HepG2 (cell line): ENCODE results near the gene ACTN1. TPM values are rescaled to one million over a fixed set of nuclear protein-coding genes. Genes with fewer than 3 reads are reported as not detected.

Experiments
- CCAR2 ChIP-seq: fragments of 200-400 bp; formaldehyde crosslinking; optimal IDR thresholded peaks from 2 replicates; pipeline ENCODE3; 2018; ENCODE audit warnings: low read depth, mild to moderate bottlenecking, low read length, moderate library complexity
- GFI1 ChIP-seq: sonication (generic); formaldehyde crosslinking; IDR thresholded peaks from 2 replicates; pipeline ENCODE4 v1.5.0; 2020; ENCODE audit warnings: missing genetic modification reagents, mild to moderate bottlenecking, borderline replicate concordance
- PAX8 ChIP-seq: sonication (generic); formaldehyde crosslinking; IDR thresholded peaks from 2 replicates; pipeline ENCODE4 v1.8.0; 2022; ENCODE audit warnings: mild to moderate bottlenecking, missing genetic modification reagents, borderline replicate concordance
- THYN1 ChIP-seq: sonication (generic); formaldehyde crosslinking; IDR thresholded peaks from 2 replicates; pipeline ENCODE4 v1.8.1; 2023; ENCODE audit warnings: low read depth, mild to moderate bottlenecking, moderate library complexity, missing genetic modification reagents, borderline replicate concordance
- ZNF230 ChIP-seq: sonication (generic); formaldehyde crosslinking; IDR thresholded peaks from 2 replicates; pipeline ENCODE4 v1.4.0; 2020; ENCODE audit warnings: mild to moderate bottlenecking, missing genetic modification reagents
- ZNF256 ChIP-seq: sonication (generic); formaldehyde crosslinking; conservative IDR thresholded peaks from 2 replicates; pipeline ENCODE4 v1.4.0; 2020; ENCODE audit warnings: missing genetic modification reagents
- ZNF33A ChIP-seq: sonication (generic); formaldehyde crosslinking; IDR thresholded peaks from 2 replicates; pipeline ENCODE4 v1.5.1; 2020; ENCODE audit warnings: missing genetic modification reagents, mild to moderate bottlenecking, moderate library complexity, borderline replicate concordance
- ZNF430 ChIP-seq: sonication (generic); formaldehyde crosslinking; IDR thresholded peaks from 2 replicates; pipeline ENCODE4 v1.9.0; 2021; ENCODE audit warnings: mild to moderate bottlenecking, missing genetic modification reagents
- ZNF772 ChIP-seq: sonication (generic); formaldehyde crosslinking; IDR thresholded peaks from 2 replicates; pipeline ENCODE4 v1.5.0; 2020; ENCODE audit warnings: mild to moderate bottlenecking, missing genetic modification reagents
- ZNF788 ChIP-seq: sonication (generic); formaldehyde crosslinking; IDR thresholded peaks from 2 replicates; pipeline ENCODE4 v1.5.0; 2020; ENCODE audit warnings: mild to moderate bottlenecking, missing genetic modification reagents, borderline replicate concordance
- polyA plus RNA-seq, 8 experiments: library from polyadenylated mRNA; depleted of rRNA in 3 of 8; stranded (reverse) in 7 of 8; unstranded in 1 of 8; fragments of >200 nt; fragmentation: Illumina TruSeq in 4 of 8; extraction: Trizol in 4 of 8; gene quantifications; 2 replicates each; pipeline versions ENCODE4 v1.2.1 to v1.2.3, GENCODE V29; 2011 to 2016; ENCODE audit warnings: low read depth in 4 of 8, missing spikeins in 1 of 8, mixed read lengths in 1 of 8; ENCODE audit not compliant: insufficient read depth in 1 of 8
- total RNA-seq, 5 experiments: library from RNA; depleted of rRNA; stranded (reverse); fragments of >200 nt; fragmentation: Illumina TruSeq; extraction: Trizol; gene quantifications; 2 replicates each; pipeline ENCODE4 v1.2.3, GENCODE V29; 2016; ENCODE audit warnings: low read depth in 1 of 5
- TF ChIP-seq, protein P1 (sequence below): sonication (generic); formaldehyde crosslinking; IDR thresholded peaks from 2 replicates; pipeline ENCODE4 v1.5.1; 2020; ENCODE audit warnings: mild to moderate bottlenecking, missing genetic modification reagents, moderate library complexity
- TF ChIP-seq, protein P2 (sequence below): sonication (generic); formaldehyde crosslinking; IDR thresholded peaks from 2 replicates; pipeline ENCODE4 v1.4.0; 2020; ENCODE audit warnings: missing genetic modification reagents, mild to moderate bottlenecking, borderline replicate concordance
- TF ChIP-seq, protein P3 (sequence below): sonication (generic); formaldehyde crosslinking; IDR thresholded peaks from 2 replicates; pipeline ENCODE4 v1.4.0; 2020; ENCODE audit warnings: missing genetic modification reagents, borderline replicate concordance
- TF ChIP-seq, protein P4 (sequence below): sonication (generic); formaldehyde crosslinking; IDR thresholded peaks from 2 replicates; pipeline ENCODE4 v1.8.1; 2023; ENCODE audit warnings: mild to moderate bottlenecking, missing genetic modification reagents, borderline replicate concordance
- TF ChIP-seq, protein P5 (sequence below): sonication (generic); formaldehyde crosslinking; IDR thresholded peaks from 2 replicates; pipeline ENCODE4 v1.8.1; 2022; ENCODE audit warnings: mild to moderate bottlenecking, missing genetic modification reagents
- TF ChIP-seq, protein P6 (sequence below): sonication (generic); formaldehyde crosslinking; IDR thresholded peaks from 2 replicates; pipeline ENCODE4 v1.4.0; 2020; ENCODE audit warnings: missing genetic modification reagents

Gene ACTN1
- total and polyA plus RNA-seq, 2 of the 13 experiments (the other 11 are each of a cell fraction or from before 2014, with no cell fraction given) = 58.6 to 162 TPM

DNA sequence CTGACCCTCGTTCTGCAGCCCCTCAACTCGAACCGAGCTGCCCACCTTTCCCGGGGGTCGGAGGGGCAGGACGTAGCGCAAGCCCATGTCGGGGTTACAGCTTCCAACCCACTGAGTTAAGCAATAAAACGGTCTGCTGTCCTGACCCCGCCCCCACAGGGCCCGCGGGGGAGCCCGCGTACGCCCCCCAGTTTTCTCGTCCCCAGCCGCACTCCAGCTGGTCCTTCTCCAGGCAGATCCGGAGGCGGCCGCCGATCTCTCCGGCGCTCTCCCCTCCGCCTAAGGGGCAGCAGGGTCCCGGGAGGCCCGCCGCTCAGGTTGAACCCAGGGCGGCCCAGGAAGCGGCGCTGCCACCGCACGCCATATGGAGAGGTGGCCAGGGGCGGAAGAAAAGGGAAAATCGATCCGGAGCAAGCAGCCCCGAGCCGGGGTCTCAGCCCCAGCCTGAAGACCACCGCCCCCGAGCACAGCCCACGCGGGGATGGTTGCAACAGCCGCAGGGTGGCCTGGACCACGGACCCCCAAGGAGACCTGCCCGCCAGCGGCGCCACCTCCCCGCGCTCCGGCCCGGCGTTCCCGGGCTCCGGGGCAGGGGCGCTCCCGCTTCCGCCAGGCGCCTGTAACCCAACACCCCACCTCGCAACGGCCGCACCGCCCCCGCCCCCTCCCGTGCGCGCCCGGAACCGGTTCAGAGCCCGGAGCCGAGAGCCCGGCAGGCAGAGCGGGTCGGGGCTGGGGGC is 760 bp downstream of the ACTN1 start (continued):
- TF ChIP-seq ZNF772 (CRISPR knock-in tag) (0 out of 2 replicates have a peak, but pooled peaks have one; percentile 39), PAX8 (CRISPR knock-in tag) (no peak; the same call in 1 of the 2 replicates), ZNF256 (CRISPR knock-in tag) (no peak), ZNF33A (no peak), THYN1 (CRISPR knock-in tag) (no peak), GFI1 (peak; percentile 67; the same call in 1 of the 2 replicates), ZNF430 (CRISPR knock-in tag) (peak; percentile 45; the same call in 1 of the 2 replicates), ZNF230 (no peak), ZNF788 (CRISPR knock-in tag) (peak; percentile 26; the same call in 1 of the 2 replicates), CCAR2 (no peak)
- TF ChIP-seq, protein P1, sequence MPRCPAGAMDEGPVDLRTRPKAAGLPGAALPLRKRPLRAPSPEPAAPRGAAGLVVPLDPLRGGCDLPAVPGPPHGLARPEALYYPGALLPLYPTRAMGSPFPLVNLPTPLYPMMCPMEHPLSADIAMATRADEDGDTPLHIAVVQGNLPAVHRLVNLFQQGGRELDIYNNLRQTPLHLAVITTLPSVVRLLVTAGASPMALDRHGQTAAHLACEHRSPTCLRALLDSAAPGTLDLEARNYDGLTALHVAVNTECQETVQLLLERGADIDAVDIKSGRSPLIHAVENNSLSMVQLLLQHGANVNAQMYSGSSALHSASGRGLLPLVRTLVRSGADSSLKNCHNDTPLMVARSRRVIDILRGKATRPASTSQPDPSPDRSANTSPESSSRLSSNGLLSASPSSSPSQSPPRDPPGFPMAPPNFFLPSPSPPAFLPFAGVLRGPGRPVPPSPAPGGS = no peak
- TF ChIP-seq, protein P2, sequence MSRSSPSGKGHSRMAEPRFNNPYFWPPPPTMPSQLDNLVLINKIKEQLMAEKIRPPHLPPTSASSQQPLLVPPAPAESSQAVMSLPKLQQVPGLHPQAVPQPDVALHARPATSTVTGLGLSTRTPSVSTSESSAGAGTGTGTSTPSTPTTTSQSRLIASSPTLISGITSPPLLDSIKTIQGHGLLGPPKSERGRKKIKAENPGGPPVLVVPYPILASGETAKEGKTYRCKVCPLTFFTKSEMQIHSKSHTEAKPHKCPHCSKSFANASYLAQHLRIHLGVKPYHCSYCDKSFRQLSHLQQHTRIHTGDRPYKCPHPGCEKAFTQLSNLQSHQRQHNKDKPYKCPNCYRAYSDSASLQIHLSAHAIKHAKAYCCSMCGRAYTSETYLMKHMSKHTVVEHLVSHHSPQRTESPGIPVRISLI = no peak
- TF ChIP-seq, protein P3, sequence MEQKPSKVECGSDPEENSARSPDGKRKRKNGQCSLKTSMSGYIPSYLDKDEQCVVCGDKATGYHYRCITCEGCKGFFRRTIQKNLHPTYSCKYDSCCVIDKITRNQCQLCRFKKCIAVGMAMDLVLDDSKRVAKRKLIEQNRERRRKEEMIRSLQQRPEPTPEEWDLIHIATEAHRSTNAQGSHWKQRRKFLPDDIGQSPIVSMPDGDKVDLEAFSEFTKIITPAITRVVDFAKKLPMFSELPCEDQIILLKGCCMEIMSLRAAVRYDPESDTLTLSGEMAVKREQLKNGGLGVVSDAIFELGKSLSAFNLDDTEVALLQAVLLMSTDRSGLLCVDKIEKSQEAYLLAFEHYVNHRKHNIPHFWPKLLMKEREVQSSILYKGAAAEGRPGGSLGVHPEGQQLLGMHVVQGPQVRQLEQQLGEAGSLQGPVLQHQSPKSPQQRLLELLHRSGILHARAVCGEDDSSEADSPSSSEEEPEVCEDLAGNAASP (CRISPR knock-in tag) = no peak
- TF ChIP-seq, protein P4, sequence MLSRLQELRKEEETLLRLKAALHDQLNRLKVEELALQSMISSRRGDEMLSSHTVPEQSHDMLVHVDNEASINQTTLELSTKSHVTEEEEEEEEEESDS (CRISPR knock-in tag) = no peak
- TF ChIP-seq, protein P5, sequence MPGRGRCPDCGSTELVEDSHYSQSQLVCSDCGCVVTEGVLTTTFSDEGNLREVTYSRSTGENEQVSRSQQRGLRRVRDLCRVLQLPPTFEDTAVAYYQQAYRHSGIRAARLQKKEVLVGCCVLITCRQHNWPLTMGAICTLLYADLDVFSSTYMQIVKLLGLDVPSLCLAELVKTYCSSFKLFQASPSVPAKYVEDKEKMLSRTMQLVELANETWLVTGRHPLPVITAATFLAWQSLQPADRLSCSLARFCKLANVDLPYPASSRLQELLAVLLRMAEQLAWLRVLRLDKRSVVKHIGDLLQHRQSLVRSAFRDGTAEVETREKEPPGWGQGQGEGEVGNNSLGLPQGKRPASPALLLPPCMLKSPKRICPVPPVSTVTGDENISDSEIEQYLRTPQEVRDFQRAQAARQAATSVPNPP (CRISPR knock-in tag) = peak; percentile 63; the same call in 1 of the 2 replicates
- TF ChIP-seq, protein P6, sequence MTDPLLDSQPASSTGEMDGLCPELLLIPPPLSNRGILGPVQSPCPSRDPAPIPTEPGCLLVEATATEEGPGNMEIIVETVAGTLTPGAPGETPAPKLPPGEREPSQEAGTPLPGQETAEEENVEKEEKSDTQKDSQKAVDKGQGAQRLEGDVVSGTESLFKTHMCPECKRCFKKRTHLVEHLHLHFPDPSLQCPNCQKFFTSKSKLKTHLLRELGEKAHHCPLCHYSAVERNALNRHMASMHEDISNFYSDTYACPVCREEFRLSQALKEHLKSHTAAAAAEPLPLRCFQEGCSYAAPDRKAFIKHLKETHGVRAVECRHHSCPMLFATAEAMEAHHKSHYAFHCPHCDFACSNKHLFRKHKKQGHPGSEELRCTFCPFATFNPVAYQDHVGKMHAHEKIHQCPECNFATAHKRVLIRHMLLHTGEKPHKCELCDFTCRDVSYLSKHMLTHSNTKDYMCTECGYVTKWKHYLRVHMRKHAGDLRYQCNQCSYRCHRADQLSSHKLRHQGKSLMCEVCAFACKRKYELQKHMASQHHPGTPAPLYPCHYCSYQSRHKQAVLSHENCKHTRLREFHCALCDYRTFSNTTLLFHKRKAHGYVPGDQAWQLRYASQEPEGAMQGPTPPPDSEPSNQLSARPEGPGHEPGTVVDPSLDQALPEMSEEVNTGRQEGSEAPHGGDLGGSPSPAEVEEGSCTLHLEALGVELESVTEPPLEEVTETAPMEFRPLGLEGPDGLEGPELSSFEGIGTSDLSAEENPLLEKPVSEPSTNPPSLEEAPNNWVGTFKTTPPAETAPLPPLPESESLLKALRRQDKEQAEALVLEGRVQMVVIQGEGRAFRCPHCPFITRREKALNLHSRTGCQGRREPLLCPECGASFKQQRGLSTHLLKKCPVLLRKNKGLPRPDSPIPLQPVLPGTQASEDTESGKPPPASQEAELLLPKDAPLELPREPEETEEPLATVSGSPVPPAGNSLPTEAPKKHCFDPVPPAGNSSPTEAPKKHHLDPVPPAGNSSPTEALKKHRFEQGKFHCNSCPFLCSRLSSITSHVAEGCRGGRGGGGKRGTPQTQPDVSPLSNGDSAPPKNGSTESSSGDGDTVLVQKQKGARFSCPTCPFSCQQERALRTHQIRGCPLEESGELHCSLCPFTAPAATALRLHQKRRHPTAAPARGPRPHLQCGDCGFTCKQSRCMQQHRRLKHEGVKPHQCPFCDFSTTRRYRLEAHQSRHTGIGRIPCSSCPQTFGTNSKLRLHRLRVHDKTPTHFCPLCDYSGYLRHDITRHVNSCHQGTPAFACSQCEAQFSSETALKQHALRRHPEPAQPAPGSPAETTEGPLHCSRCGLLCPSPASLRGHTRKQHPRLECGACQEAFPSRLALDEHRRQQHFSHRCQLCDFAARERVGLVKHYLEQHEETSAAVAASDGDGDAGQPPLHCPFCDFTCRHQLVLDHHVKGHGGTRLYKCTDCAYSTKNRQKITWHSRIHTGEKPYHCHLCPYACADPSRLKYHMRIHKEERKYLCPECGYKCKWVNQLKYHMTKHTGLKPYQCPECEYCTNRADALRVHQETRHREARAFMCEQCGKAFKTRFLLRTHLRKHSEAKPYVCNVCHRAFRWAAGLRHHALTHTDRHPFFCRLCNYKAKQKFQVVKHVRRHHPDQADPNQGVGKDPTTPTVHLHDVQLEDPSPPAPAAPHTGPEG (CRISPR knock-in tag) = no peak
